ENCODE results near the gene NGEF.

Gene NGEF

GRCh38 chr2:232997749-232998665 is 15.0 kb downstream of the NGEF start:
- no peak for TF ChIP-seq EP300 (IDR thresholded peaks at IDR 0.05; ENCODE audit: borderline replicate concordance)
- TF ChIP-seq YY1 (IDR thresholded peaks at IDR 0.05; ENCODE audit: low read depth): no peak
- TF ChIP-seq NFIC (IDR thresholded peaks at IDR 0.05): no peak
- no peak for TF ChIP-seq FOXM1 (IDR thresholded peaks at IDR 0.05; ENCODE audit: borderline replicate concordance, low read depth)
- no peak for TF ChIP-seq TEAD4 (IDR thresholded peaks at IDR 0.05)
- no peak for TF ChIP-seq MAX (IDR thresholded peaks at IDR 0.05)
- TF ChIP-seq CREB1 (IDR thresholded peaks at IDR 0.05; ENCODE audit: low read depth): no peak
- no peak for TF ChIP-seq USF1 (IDR thresholded peaks at IDR 0.05)
- no peak for TF ChIP-seq RAD21 (IDR thresholded peaks at IDR 0.05; ENCODE audit: low read depth)
- TF ChIP-seq REST (IDR thresholded peaks at IDR 0.05; ENCODE audit: low read depth): no peak

GRCh38 chr2:232994446-232994845 is 18.6 kb downstream of the NGEF start:
- TF ChIP-seq EGR1 (IDR thresholded peaks at IDR 0.05) (no peak), TEAD4 (IDR thresholded peaks at IDR 0.05) (peak; percentile 25; the same call in 1 of the 2 replicates), NFIC (IDR thresholded peaks at IDR 0.05) (peak; percentile 25; the same call in 1 of the 2 replicates), CEBPB (IDR thresholded peaks at IDR 0.05) (no peak), EP300 (IDR thresholded peaks at IDR 0.05; ENCODE audit: borderline replicate concordance) (peak; percentile 49), TCF12 (IDR thresholded peaks at IDR 0.05; ENCODE audit: low read depth) (no peak), YY1 (IDR thresholded peaks at IDR 0.05; ENCODE audit: low read depth) (no peak), RAD21 (IDR thresholded peaks at IDR 0.05; ENCODE audit: low read depth) (no peak), REST (IDR thresholded peaks at IDR 0.05; ENCODE audit: low read depth) (no peak)

- no peak for TF ChIP-seq YY1 (IDR thresholded peaks at IDR 0.05; ENCODE audit: low read depth)
- no peak for TF ChIP-seq CEBPB (IDR thresholded peaks at IDR 0.05)
- no peak for TF ChIP-seq EGR1 (IDR thresholded peaks at IDR 0.05)
- TF ChIP-seq ZBTB7A (IDR thresholded peaks at IDR 0.05; ENCODE audit: low read depth): no peak
- TF ChIP-seq TAF1 (IDR thresholded peaks at IDR 0.05; ENCODE audit: low read depth): no peak
- no peak for TF ChIP-seq FOXM1 (IDR thresholded peaks at IDR 0.05; ENCODE audit: borderline replicate concordance, low read depth)
- no peak for TF ChIP-seq REST (IDR thresholded peaks at IDR 0.05; ENCODE audit: low read depth)
- TF ChIP-seq RAD21 (IDR thresholded peaks at IDR 0.05; ENCODE audit: low read depth): no peak
Observed at GRCh38 chr2:232993231-232993821, 19.7 kb downstream of the NGEF start.

- TF ChIP-seq CEBPB (IDR thresholded peaks at IDR 0.05): no peak
- no peak for TF ChIP-seq TCF12 (IDR thresholded peaks at IDR 0.05; ENCODE audit: low read depth)
- TF ChIP-seq ZBTB7A (IDR thresholded peaks at IDR 0.05; ENCODE audit: low read depth): no peak
- no peak for TF ChIP-seq TAF1 (IDR thresholded peaks at IDR 0.05; ENCODE audit: low read depth)
Observed at GRCh38 chr2:232986155-232986554, 26.9 kb downstream of the NGEF start.
